Thoracic aorta (tissue), 2 donors: Measurements from ENCODE around the gene PRKAB2. TPM values are rescaled to one million over a fixed set of nuclear protein-coding genes. Genes with fewer than 3 reads are reported as not detected.
"Not testable (repeated sequence)": the region's sequence is repeated elsewhere in the genome, so short reads cannot be mapped to it uniquely, and the experiment has no call there.

ENCODE experiments used
- ATAC-seq: fragments of 150-250 bp; one replicate; pipeline ENCODE4 v1.8.0; 2017; ENCODE audit warnings: low read depth; ENCODE audit not compliant: insufficient number of reproducible peaks, low FRiP score
- DNase-seq: peaks from one replicate; pipeline ENCODE4 v3.0.0-alpha.2; 2020; ENCODE audit warnings: low spot score
- H3K27ac ChIP-seq, 2 donors: fragments of 200-600 bp; sonication (generic); 1 replicate in 1 of 2; 2 replicates in 1 of 2; pipeline ENCODE4 v1.5.1; 2016; ENCODE audit warnings: mild to moderate bottlenecking in 2 of 2, moderate library complexity in 2 of 2
- H3K27me3 ChIP-seq: fragments of 200-600 bp; sonication (generic); replicated peaks from 2 replicates; pipeline ENCODE4 v1.6.0; 2016; ENCODE audit warnings: mild to moderate bottlenecking; ENCODE audit not compliant: insufficient read depth
- H3K36me3 ChIP-seq: fragments of 200-600 bp; sonication (generic); one replicate; pipeline ENCODE4 v1.5.1; 2016
- H3K4me1 ChIP-seq, 2 donors: fragments of 200-600 bp; sonication (generic); 1 replicate in 1 of 2; 2 replicates in 1 of 2; pipeline versions ENCODE4 v1.5.1 to v1.6.0; 2016; ENCODE audit warnings: low read depth in 2 of 2, mild to moderate bottlenecking in 1 of 2; ENCODE audit not compliant: control insufficient read depth in 1 of 2
- H3K4me3 ChIP-seq: fragments of 200-600 bp; sonication (generic); 2 replicates; pipeline ENCODE4 v1.5.1; 2016; ENCODE audit warnings: mild to moderate bottlenecking
- H3K9me3 ChIP-seq: fragments of 200-600 bp; sonication (generic); 2 replicates; pipeline ENCODE4 v1.5.1; 2016
- CTCF ChIP-seq: fragments of 200-600 bp; sonication (generic); IDR thresholded peaks from one replicate; pipeline ENCODE4 v1.5.1; 2019; ENCODE audit warnings: antibody characterized with exemption
- total RNA-seq, 2 donors: library from RNA; depleted of rRNA; stranded (reverse); fragments of >200 nt; gene quantifications; one replicate each; pipeline versions ENCODE4 v1.1.0 to v1.2.3, GENCODE V29; 2016

Gene PRKAB2
- total RNA-seq, 2 donors from 2014 or later: 19.5 to 20.8 TPM

GRCh38 chr1:147110434-147110833 is 61.8 kb downstream of the PRKAB2 start:
- no peak overlapping the region for H3K27ac ChIP-seq
- no peak for TF ChIP-seq CTCF
- no peak for DNase-seq
- H3K4me1 ChIP-seq: no peaks in the 10 kb centered on the region
- ATAC-seq: no peak
- no peaks in the 10 kb centered on the region for H3K36me3 ChIP-seq
- H3K9me3 ChIP-seq: no peaks in the 10 kb centered on the region
- H3K4me3 ChIP-seq: no peak overlapping the region
- H3K27me3 ChIP-seq: no peaks in the 10 kb centered on the region

- no peaks in the 10 kb centered on the region for H3K27me3 ChIP-seq
- no peaks in the 10 kb centered on the region for H3K9me3 ChIP-seq
- no peaks in the 10 kb centered on the region for H3K36me3 ChIP-seq
- TF ChIP-seq CTCF: no peak
- no peak overlapping the region for H3K4me3 ChIP-seq
- ATAC-seq: no peak
- no peaks in the 10 kb centered on the region for H3K4me1 ChIP-seq
- H3K27ac ChIP-seq: no peak overlapping the region
- no peak for DNase-seq
Measured at GRCh38 chr1:147109762-147110161, 62.5 kb downstream of the PRKAB2 start.

- TF ChIP-seq CTCF: no peak
- Histone ChIP-seq H3K4me1 (no peaks in the 10 kb centered on the region), H3K27me3 (no peaks in the 10 kb centered on the region), H3K4me3 (no peak overlapping the region), H3K27ac (no peak overlapping the region), H3K36me3 (no peaks in the 10 kb centered on the region), H3K9me3 (no peaks in the 10 kb centered on the region)
- ATAC-seq (no peak), DNase-seq (no peak)
Measured at GRCh38 chr1:147109041-147109440, 63.2 kb downstream of the PRKAB2 start.

- not testable (repeated sequence) for H3K27ac ChIP-seq, H3K27me3 ChIP-seq, DNase-seq, H3K36me3 ChIP-seq, H3K9me3 ChIP-seq, ATAC-seq, H3K4me3 ChIP-seq, H3K4me1 ChIP-seq
Measured at GRCh38 chr1:147106407-147106881, 65.8 kb downstream of the PRKAB2 start.

GRCh38 chr1:147105909-147106308 is 66.4 kb downstream of the PRKAB2 start:
- Histone ChIP-seq H3K36me3 (no peaks in the 10 kb centered on the region), H3K4me3 (no peak overlapping the region), H3K9me3 (no peaks in the 10 kb centered on the region), H3K4me1 (no peaks in the 10 kb centered on the region), H3K27me3 (no peaks in the 10 kb centered on the region), H3K27ac (no peak overlapping the region)
- no peak for DNase-seq
- ATAC-seq: no peak
- TF ChIP-seq CTCF: no peak

Other genes starting within 250 kb of the PRKAB2 start
- gene NBPF12, start 234.1 kb downstream of the PRKAB2 start, total RNA-seq: 10 to 100 TPM; 12.2 to 14.8 TPM
- 1 to 10 TPM; 1.9 to 4.7 TPM for gene FMO5, start 52.9 kb upstream of the PRKAB2 start, total RNA-seq
- 10 to 100 TPM; 36.6 to 50.8 TPM for gene CHD1L, start 70.2 kb upstream of the PRKAB2 start, total RNA-seq